Common myeloid progenitor, CD34-positive (primary cell): Measurements from ENCODE around the gene SLC49A4.

Source experiments
- CTCF ChIA-PET: fragments of 350-600 bp; sonication (Branson Sonifier 250); formaldehyde crosslinking; loops from one replicate; lab custom pipeline; 2021; ENCODE audit warnings: antibody characterized with exemption; lab: Charles Lee
- POLR2A ChIA-PET: fragments of 350-600 bp; sonication (Branson Sonifier 250); formaldehyde crosslinking; loops from one replicate; lab custom pipeline; 2021; ENCODE audit warnings: antibody characterized with exemption; lab: Charles Lee
- DNase-seq, 3 donors: peaks; one replicate each; pipeline versions ENCODE4 v3.0.0 to v3.0.0-alpha.2; 2013
- H3K27ac ChIP-seq, 2 experiments: 1 replicate in 1 of 2; 2 replicates in 1 of 2; pipeline ENCODE4 v1.7.0; 2013; ENCODE audit warnings: inconsistent platforms in 2 of 2, low read length in 2 of 2, mild to moderate bottlenecking in 2 of 2, low read depth in 1 of 2, moderate library complexity in 1 of 2; ENCODE audit not compliant: severe bottlenecking in 2 of 2, insufficient read depth in 1 of 2, poor library complexity in 1 of 2
- H3K27me3 ChIP-seq, 5 experiments: replicated peaks in 2 of 5; 1 replicate in 3 of 5; 2 replicates in 2 of 5; pipeline versions ENCODE4 v1.6.1 to v1.7.0; 2013; ENCODE audit warnings: low read length in 4 of 5, mild to moderate bottlenecking in 2 of 5, moderate library complexity in 2 of 5, inconsistent platforms in 1 of 5; ENCODE audit not compliant: insufficient read depth in 5 of 5, control insufficient read depth in 4 of 5
- H3K36me3 ChIP-seq, 4 experiments: 1 replicate in 2 of 4; 2 replicates in 2 of 4; pipeline versions ENCODE4 v1.6.1 to v1.7.0; 2013; ENCODE audit warnings: low read length in 3 of 4, control low read depth in 1 of 4, mild to moderate bottlenecking in 1 of 4; ENCODE audit not compliant: control insufficient read depth in 4 of 4, insufficient read depth in 4 of 4
- H3K4me1 ChIP-seq, 4 experiments: 1 replicate in 3 of 4; 2 replicates in 1 of 4; pipeline versions ENCODE4 v1.6.1 to v1.7.1; 2013; ENCODE audit warnings: low read length in 3 of 4, mild to moderate bottlenecking in 3 of 4, control low read depth in 1 of 4, inconsistent platforms in 1 of 4, moderate library complexity in 1 of 4; ENCODE audit not compliant: control insufficient read depth in 4 of 4, insufficient read depth in 4 of 4; ENCODE audit errors: control extremely low read depth in 1 of 4
- H3K4me3 ChIP-seq, 7 experiments: 1 replicate in 4 of 7; 2 replicates in 3 of 7; pipeline versions ENCODE4 v1.5.1 to v1.7.0; 2013; ENCODE audit warnings: mild to moderate bottlenecking in 7 of 7, low read length in 6 of 7, moderate library complexity in 6 of 7, inconsistent platforms in 2 of 7, low read depth in 2 of 7, control low read depth in 1 of 7; ENCODE audit not compliant: insufficient read depth in 4 of 7, control insufficient read depth in 1 of 7; ENCODE audit errors: extremely low read depth in 1 of 7
- H3K9me3 ChIP-seq, 5 experiments: 1 replicate in 4 of 5; 2 replicates in 1 of 5; pipeline versions ENCODE4 v1.6.1 to v1.7.1; 2013; ENCODE audit warnings: low read length in 4 of 5, mild to moderate bottlenecking in 2 of 5, inconsistent platforms in 1 of 5, low read depth in 1 of 5, moderate library complexity in 1 of 5; ENCODE audit not compliant: control insufficient read depth in 4 of 5, insufficient read depth in 2 of 5; ENCODE audit errors: control extremely low read depth in 1 of 5
- WGBS: methylation state at CpG from one replicate; pipeline ENCODE4 v1.1.5; 2013; ENCODE audit not compliant: insufficient coverage; 5-methylcytosine and 5-hydroxymethylcytosine counted together

SLC49A4 gene

DNA sequence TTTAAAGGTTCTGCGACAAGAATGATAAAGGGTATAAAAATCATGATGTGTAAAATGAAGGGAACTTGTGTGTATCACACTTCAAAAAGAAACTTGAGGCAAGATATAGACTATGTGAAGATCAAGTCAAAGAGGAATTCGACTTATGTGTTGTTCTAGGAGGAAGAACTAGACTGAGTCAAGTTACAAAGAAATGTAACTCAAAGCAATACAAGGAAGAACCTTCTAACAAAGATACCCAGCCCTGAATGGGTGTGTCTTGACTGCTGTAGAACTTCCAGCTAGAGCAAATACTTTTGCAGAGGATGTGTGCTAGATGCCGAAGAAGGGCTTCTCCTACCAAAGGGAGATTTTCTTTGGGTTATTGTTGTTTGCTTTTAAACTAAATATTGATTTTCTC, 2.4 kb downstream of the SLC49A4 start:
- Histone ChIP-seq H3K27me3 (no peaks in the 10 kb centered on the region), H3K36me3 (peaks cover 0 to 2% (median 0%) of the 10 kb centered on the region in 4 experiments), H3K4me3 (no peak overlapping the region), H3K4me1 (peaks cover 9 to 31% (median 27%) of the 10 kb centered on the region in 4 experiments), H3K27ac (no peak overlapping the region), H3K9me3 (no peaks in the 10 kb centered on the region)
- CTCF ChIA-PET: interaction anchor here (1.0 kb wide), 1 partner anchor 61 kb away, joined by 3 read pairs; no protein-coding TSS in a partner anchor
- no peak for DNase-seq
- 100% methylated on average over 1 of the region's 3 CpGs for WGBS
- POLR2A ChIA-PET: no interaction called here

- WGBS: 92% methylated on average over 2 of the region's 2 CpGs
- no peak for DNase-seq
- Histone ChIP-seq H3K9me3 (no peaks in the 10 kb centered on the region), H3K4me1 (peaks cover 5 to 14% (median 12%) of the 10 kb centered on the region in 4 experiments), H3K27ac (no peak overlapping the region), H3K36me3 (peaks cover 0 to 3% (median 0%) of the 10 kb centered on the region in 4 experiments), H3K27me3 (no peaks in the 10 kb centered on the region), H3K4me3 (no peak overlapping the region)
- ChIA-PET POLR2A (no interaction called here), CTCF (interaction anchor here (1.1 kb wide), 1 partner anchor 29 kb away, joined by 3 read pairs; no protein-coding TSS in a partner anchor)
Observed at GRCh38 chr3:122799322-122799721, 4.5 kb downstream of the SLC49A4 start.

- POLR2A ChIA-PET: no interaction called here
- H3K27ac ChIP-seq: no peak overlapping the region
- WGBS: 92% methylated on average over 1 of the region's 1 CpG
Observed at GRCh38 chr3:122800031-122800430, 5.2 kb downstream of the SLC49A4 start.

DNA sequence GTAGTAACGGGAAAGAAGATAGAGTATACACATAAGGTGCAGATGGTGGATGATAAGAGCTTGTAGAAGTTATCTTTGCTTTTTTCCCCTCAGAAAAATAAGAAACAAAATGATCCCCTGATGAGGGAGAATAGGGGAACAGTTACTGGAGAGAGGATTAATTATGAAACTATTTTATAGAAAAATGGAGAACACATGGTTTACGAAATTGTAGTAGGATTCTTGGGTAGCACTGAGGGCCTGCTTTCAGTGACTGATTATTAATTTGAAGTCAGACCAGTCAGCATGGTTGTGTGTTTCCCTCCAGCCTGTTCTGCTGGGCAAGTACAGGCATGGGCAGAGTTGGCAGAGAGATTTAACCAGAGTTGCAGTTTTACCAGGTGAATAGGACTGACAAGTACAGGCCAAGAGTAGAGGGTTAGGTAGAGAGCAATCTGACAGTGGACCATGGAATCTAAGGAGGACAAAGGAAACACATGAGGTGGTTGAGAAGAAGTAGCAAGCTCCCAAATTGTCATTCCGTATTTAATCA, 5.9 kb downstream of the SLC49A4 start:
- CTCF ChIA-PET: interaction anchor here (1.1 kb wide), 1 partner anchor 31 kb away, joined by 3 read pairs; no protein-coding TSS in a partner anchor

More at GRCh38 chr3:122800031-122800430, 5.2 kb downstream of the SLC49A4 start:
- Histone ChIP-seq H3K4me3 (no peak overlapping the region), H3K36me3 (peaks cover 0 to 3% (median 0%) of the 10 kb centered on the region in 4 experiments), H3K27me3 (no peaks in the 10 kb centered on the region), H3K4me1 (peaks cover 3 to 9% (median 8%) of the 10 kb centered on the region in 4 experiments), H3K9me3 (no peaks in the 10 kb centered on the region)
- CTCF ChIA-PET: interaction anchor here (1.1 kb wide), 1 partner anchor 30 kb away, joined by 3 read pairs; no protein-coding TSS in a partner anchor
- DNase-seq: no peak

DNA sequence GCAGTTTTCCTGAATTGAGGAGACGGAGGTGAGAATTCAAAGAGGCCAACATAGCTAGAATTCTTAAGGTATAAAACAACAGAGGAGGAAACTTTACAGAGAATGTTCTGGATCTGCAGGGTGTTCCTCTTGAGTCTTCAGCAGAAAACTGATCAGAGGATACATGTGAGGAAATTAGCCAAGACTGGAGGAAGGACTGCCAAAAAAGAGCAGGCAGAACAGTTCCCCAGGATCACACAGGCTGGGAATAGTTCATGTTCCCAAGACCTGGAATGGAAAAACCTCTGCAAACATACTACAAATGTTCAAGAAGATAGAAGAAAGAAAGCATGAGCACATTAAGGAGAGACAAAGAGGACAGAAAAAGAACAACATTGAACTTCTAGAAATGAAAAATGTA, 7.5 kb downstream of the SLC49A4 start:
- no peaks in the 10 kb centered on the region for H3K27me3 ChIP-seq
- H3K4me1 ChIP-seq: no peaks in the 10 kb centered on the region
- H3K27ac ChIP-seq: no peak overlapping the region
- DNase-seq: no peak
- no peaks in the 10 kb centered on the region for H3K9me3 ChIP-seq
- no peak overlapping the region for H3K4me3 ChIP-seq
- peaks cover 0 to 3% (median under 1%) of the 10 kb centered on the region in 4 experiments for H3K36me3 ChIP-seq
- CTCF ChIA-PET: no interaction called here
- POLR2A ChIA-PET: no interaction called here
- WGBS: 100% methylated on average over 1 of the region's 1 CpG

More for the DNA sequence above, 5.9 kb downstream of the SLC49A4 start:
- Histone ChIP-seq H3K9me3 (no peaks in the 10 kb centered on the region), H3K4me1 (peaks cover 2 to 3% (median 3%) of the 10 kb centered on the region in 4 experiments), H3K4me3 (no peak overlapping the region), H3K27ac (no peak overlapping the region), H3K36me3 (peaks cover 0 to 3% (median 0%) of the 10 kb centered on the region in 4 experiments), H3K27me3 (no peaks in the 10 kb centered on the region)
- POLR2A ChIA-PET: no interaction called here
- 100% methylated on average over 1 of the region's 3 CpGs for WGBS
- no peak for DNase-seq

- DNase-seq: no peak
- Histone ChIP-seq H3K27ac (no peak overlapping the region), H3K4me1 (no peaks in the 10 kb centered on the region), H3K27me3 (no peaks in the 10 kb centered on the region), H3K36me3 (peaks cover 0 to 7% (median 3%) of the 10 kb centered on the region in 4 experiments), H3K9me3 (no peaks in the 10 kb centered on the region), H3K4me3 (no peak overlapping the region)
- ChIA-PET POLR2A (no interaction called here), CTCF (interaction anchor here (1.0 kb wide), 1 partner anchor 49 kb away, joined by 3 read pairs; no protein-coding TSS in a partner anchor)
- 100% methylated on average over 2 of the region's 2 CpGs for WGBS
Observed at GRCh38 chr3:122803977-122804376, 9.1 kb downstream of the SLC49A4 start.

DNA sequence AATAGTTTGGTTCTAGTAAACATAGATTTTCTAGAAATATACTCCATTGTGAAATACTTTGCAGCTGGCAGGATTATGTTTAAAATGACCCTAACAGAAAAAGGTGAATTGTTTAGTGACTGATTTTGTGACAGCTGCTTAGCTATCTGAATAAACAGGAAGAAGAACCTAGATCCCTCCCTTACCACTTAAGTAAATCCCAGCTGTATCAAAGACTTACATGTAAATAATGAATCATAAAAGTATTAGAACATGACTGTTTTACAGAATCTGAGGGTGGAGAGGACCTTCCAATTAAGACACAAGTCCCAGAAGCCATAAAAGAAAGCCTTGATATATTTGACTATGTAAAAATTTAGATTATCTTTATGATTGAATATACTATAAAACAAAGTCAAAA, 15.9 kb downstream of the SLC49A4 start:
- H3K4me3 ChIP-seq: no peak overlapping the region
- no peaks in the 10 kb centered on the region for H3K9me3 ChIP-seq
- H3K27ac ChIP-seq: no peak overlapping the region
- no peaks in the 10 kb centered on the region for H3K4me1 ChIP-seq
- H3K27me3 ChIP-seq: no peaks in the 10 kb centered on the region
- ChIA-PET POLR2A (no interaction called here), CTCF (no interaction called here)
- DNase-seq: no peak
- peaks cover 0 to 7% (median 3%) of the 10 kb centered on the region in 4 experiments for H3K36me3 ChIP-seq
